ENCODE data around the gene STPG4.
"Not testable (repeated sequence)": the region's sequence is repeated elsewhere in the genome, so short reads cannot be mapped to it uniquely, and the experiment has no call there.

STPG4 gene

DNA sequence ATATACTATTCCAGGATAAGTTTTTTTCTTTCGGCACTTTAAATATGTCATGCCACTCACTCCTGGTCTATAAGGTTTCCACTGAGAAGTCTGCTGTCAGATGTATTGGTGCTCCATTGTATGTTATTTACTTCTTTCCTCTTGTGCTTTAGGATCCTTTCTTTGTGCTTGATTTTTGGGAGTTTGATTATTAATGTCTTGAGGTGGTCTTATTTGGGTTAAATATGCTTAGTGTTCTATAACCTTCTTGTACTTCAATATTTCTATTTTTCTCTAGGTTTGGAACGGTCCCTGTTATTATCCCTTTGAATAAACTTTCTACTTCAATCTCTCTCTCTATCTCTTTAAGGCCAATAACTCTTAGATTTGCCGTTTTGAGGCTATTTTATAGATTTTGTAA, 28.3 kb downstream of the STPG4 start:
- H3K27me3 Mint-ChIP-seq, result no peaks in the 10 kb centered on the region
- H3K4me1 Mint-ChIP-seq (ENCODE audit: low read depth), result no peaks in the 10 kb centered on the region

DNA sequence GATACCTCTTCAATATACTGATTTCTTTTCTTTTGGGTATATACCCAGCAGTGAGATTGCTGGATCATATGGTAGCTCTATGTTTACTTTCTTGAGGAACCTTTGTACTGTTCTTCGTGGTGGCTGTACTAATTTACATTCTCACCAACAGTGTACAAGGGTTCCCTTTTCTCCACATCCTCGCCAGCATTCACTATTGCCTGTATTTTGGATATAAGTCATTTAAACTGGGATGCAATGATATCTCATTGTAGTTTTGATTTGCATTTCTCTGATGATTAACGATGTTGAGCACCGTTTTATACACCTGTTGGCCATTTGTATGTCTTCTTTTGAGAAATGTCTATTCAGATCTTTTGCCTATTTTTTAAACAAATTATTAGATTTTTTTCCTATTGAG, 30.4 kb downstream of the STPG4 start:
- not testable (repeated sequence) for H3K27ac Mint-ChIP-seq

More for the DNA sequence above, 28.3 kb downstream of the STPG4 start:
- H3K27ac Mint-ChIP-seq, result no peak overlapping the region
- H3K36me3 Mint-ChIP-seq (ENCODE audit: low read depth), result no peaks in the 10 kb centered on the region
- no peaks in the 10 kb centered on the region for H3K9me3 Mint-ChIP-seq
- no peak overlapping the region for H3K4me3 Mint-ChIP-seq

DNA sequence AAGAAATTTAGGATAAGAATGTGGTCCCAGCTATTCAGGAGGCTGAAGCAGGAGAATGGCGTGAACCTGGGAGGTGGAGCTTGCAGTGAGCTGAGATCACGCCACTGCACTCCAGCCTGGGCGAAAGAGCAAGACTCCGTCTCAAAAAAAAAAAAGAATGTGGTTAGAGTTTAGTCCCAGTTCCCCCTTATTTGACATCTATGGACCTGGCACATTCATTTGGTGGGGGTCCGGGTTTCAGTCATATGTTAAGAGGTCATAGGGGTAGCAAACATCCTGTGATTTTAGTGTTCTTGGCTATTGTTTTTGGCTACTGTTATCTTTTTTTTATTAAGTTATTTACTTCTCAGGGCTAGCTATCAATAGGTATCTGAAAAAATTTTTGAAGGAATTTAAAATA, 34.7 kb downstream of the STPG4 start:
- H3K4me1 Mint-ChIP-seq (ENCODE audit: low read depth); H3K36me3 Mint-ChIP-seq (ENCODE audit: low read depth); H3K27me3 Mint-ChIP-seq; H3K27ac Mint-ChIP-seq; H3K4me3 Mint-ChIP-seq; H3K9me3 Mint-ChIP-seq: not testable (repeated sequence)

More for the DNA sequence above, 30.4 kb downstream of the STPG4 start:
- H3K36me3 Mint-ChIP-seq (ENCODE audit: low read depth); H3K9me3 Mint-ChIP-seq; H3K27me3 Mint-ChIP-seq; H3K4me1 Mint-ChIP-seq (ENCODE audit: low read depth); H3K4me3 Mint-ChIP-seq: not testable (repeated sequence)

DNA sequence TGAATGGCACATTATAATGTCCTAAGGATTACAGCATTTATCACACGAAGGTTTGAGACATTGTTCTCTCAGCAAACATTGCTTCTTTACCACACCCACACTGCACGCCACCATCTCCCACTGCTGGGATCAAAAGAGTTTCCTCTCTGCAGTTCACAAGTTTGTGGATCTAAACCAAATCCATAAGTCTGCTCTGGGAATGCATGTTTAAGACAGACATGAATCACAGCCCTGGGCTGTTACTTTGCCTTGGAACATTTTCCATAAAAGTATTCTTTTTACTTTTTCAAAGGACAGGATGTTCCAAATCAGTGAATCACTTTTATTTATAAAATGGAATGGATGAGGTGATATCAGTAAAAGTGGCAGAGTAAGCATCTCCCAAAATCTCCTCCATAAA, 36.1 kb downstream of the STPG4 start:
- H3K27ac Mint-ChIP-seq, result no peak overlapping the region
- no peaks in the 10 kb centered on the region for H3K4me1 Mint-ChIP-seq (ENCODE audit: low read depth)
- no peaks in the 10 kb centered on the region for H3K27me3 Mint-ChIP-seq
- no peak overlapping the region for H3K4me3 Mint-ChIP-seq
- H3K36me3 Mint-ChIP-seq (ENCODE audit: low read depth), result no peaks in the 10 kb centered on the region
- H3K9me3 Mint-ChIP-seq, result no peaks in the 10 kb centered on the region

DNA sequence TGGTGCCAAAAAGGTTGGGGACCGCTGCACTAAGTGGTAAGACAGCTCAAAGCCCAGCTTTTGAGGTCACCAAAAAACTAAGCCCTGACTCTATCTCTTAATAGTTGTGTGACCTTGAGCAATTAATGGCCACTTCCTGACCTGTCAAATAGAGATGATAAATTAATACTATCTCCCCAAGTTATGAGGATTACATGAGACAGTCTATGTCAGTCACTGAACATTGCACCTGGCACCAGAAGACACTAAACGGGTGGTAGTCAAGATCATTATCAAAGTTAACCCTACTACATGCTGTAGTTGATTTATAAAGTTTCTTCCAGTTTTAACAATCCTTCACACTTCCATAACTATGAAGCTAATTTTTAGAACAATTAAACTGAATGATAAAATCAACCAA, 36.5 kb downstream of the STPG4 start:
- Mint-ChIP-seq H3K9me3 (no peaks in the 10 kb centered on the region), H3K4me1 (ENCODE audit: low read depth) (no peaks in the 10 kb centered on the region), H3K36me3 (ENCODE audit: low read depth) (no peaks in the 10 kb centered on the region), H3K4me3 (no peak overlapping the region), H3K27me3 (no peaks in the 10 kb centered on the region), H3K27ac (no peak overlapping the region)

DNA sequence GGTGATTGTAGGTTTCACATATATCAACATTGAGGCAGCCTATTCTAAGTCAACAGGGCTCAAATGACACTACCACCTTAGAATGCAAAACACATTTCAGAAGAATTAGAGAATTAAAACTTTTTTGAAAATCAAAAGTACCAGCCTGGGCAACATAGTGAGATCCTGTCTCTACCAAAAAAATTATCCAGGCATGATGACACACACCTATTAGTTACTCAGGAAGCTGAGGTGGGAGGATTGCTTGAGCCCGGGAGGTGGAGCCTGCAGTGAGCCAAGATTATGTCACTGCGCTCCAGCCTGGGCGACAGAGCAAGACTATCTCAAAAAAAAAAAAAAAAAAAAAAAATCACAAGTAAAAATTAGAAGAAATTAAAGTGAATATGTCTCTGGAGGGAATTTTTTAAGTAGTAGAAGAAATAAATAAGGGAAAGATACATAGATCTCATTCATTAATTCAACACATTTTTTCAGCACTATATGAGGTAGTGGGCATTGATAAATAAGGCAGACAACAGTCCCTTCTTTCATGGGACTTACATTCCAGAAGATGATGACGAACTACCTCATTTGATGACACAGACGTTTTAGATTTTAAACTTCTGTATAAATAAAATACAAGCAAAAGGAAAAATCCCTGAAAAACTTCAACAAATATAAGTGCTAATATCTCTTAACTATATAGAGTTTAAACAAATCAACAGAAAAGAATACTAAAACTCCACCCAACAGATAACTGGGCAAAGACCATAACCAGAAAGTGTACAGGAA, 42.3 kb downstream of the STPG4 start:
- Mint-ChIP-seq H3K36me3 (ENCODE audit: low read depth) (no peaks in the 10 kb centered on the region), H3K27me3 (no peaks in the 10 kb centered on the region), H3K9me3 (no peaks in the 10 kb centered on the region), H3K27ac (no peak overlapping the region), H3K4me1 (ENCODE audit: low read depth) (no peaks in the 10 kb centered on the region), H3K4me3 (no peak overlapping the region)

DNA sequence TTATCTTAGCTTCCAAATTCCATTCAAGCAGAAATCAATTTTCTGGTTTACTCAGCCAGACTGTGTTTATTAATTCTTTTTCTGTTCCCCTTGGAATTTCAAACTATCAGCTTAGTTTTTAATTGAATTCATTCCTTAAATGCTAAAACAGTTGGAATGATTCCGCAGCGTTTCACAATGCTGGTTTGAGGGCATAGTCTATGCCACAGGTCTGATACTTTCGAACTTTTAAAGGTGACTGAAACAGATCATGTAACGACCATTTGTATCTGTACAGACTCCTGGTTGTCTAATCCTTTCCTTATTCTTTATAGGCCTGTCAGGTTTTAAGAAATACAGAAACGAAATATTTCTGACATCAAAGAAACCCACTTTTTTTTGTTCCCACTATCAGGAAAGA, 45.4 kb downstream of the STPG4 start:
- no peaks in the 10 kb centered on the region for H3K27me3 Mint-ChIP-seq
- no peaks in the 10 kb centered on the region for H3K9me3 Mint-ChIP-seq
- no peaks in the 10 kb centered on the region for H3K4me1 Mint-ChIP-seq (ENCODE audit: low read depth)
- no peak overlapping the region for H3K4me3 Mint-ChIP-seq
- no peaks in the 10 kb centered on the region for H3K36me3 Mint-ChIP-seq (ENCODE audit: low read depth)
- H3K27ac Mint-ChIP-seq, result no peak overlapping the region

DNA sequence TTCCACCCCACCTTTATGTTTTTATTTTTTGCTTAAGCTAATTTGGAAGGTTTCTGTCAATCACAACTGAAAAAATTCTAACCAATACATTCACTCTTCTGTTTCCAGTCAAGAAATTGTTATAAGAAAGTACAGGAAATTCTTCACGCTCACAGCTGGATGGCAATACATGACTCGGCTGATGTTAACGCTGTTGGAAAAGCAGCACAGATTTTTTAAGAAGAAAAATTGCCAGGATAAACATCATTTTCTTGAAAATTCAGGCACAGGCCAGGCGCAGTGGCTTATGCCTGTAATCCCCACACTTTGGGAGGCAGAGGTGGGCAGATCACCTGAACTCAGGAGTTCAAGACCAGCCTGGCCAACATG, 46.1 kb downstream of the STPG4 start:
- Mint-ChIP-seq H3K27me3 (no peaks in the 10 kb centered on the region), H3K9me3 (no peaks in the 10 kb centered on the region), H3K4me1 (ENCODE audit: low read depth) (no peaks in the 10 kb centered on the region), H3K36me3 (ENCODE audit: low read depth) (no peaks in the 10 kb centered on the region), H3K27ac (no peak overlapping the region), H3K4me3 (no peak overlapping the region)

DNA sequence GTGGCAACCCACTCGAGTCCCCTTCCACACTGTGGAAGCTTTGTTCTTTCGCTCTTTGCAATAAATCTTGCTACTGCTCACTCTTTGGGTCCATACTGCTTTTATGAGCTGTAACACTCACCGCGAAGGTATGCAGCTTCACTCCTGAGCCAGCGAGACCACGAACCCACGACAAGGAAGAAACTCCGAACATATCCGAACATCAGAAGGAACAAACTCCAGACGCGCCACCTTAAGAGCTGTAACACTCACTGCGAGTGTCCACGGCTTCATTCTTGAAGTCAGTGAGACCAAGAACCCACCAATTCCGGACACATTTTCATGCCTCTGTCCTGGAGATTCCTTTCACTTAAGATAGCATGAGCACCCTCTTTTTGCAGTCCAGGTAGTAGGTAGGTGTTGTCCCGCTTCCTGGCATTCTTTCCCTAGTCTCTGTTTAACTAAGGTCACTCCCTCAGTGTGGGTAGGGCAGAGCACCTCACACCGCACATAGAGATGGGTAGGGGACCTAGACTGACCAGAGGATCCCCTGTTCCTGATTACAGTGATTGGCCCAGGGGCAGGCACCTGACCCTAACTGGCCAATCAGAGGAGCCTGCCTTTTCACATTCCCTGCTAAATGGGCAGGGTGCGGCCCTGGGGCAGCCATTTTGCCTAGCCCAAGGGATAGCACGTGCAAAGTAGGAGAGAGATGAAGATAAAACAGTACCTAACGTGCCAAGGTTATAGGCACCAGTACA, 46.7 kb downstream of the STPG4 start:
- not testable (repeated sequence) for H3K27me3 Mint-ChIP-seq; H3K36me3 Mint-ChIP-seq (ENCODE audit: low read depth); H3K9me3 Mint-ChIP-seq; H3K4me1 Mint-ChIP-seq (ENCODE audit: low read depth); H3K4me3 Mint-ChIP-seq; H3K27ac Mint-ChIP-seq

DNA sequence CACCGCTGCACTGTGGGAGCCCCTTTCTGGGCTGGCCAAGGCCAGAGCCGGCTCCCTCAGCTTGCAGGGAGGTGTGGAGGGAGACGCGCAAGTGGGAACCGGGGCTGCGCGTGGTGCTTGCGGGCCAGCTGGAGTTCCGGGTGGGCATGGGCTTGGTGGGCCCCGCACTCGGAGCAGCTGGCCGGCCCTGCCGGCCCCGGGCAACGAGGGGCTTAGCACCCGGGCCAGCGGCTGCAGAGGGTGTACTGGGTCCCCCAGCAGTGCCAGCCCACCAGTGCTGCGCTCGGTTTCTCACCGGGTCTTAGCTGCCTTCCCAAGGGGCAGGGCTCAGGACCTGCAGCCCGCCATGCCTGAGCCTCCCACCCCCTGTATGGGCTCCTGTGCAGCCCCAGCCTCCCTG, 47.9 kb downstream of the STPG4 start:
- not testable (repeated sequence) for H3K27me3 Mint-ChIP-seq; H3K27ac Mint-ChIP-seq; H3K4me3 Mint-ChIP-seq; H3K4me1 Mint-ChIP-seq (ENCODE audit: low read depth); H3K36me3 Mint-ChIP-seq (ENCODE audit: low read depth); H3K9me3 Mint-ChIP-seq

DNA sequence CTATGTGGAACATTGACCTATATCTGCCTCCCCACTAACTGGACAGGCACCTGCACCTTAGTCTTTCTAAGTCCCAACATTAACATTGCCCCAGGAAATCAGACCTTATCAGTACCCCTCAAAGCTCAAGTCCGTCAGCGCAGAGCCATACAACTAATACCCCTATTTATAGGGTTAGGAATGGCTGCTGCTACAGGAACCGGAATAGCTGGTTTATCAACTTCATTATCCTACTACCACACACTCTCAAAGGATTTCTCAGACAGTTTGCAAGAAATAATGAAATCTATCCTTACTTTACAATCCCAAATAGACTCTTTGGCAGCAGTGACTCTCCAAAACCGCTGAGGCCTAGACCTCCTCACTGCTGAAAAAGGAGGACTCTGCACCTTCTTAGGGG, 48.9 kb downstream of the STPG4 start:
- not testable (repeated sequence) for H3K27me3 Mint-ChIP-seq; H3K9me3 Mint-ChIP-seq; H3K4me3 Mint-ChIP-seq; H3K36me3 Mint-ChIP-seq (ENCODE audit: low read depth); H3K4me1 Mint-ChIP-seq (ENCODE audit: low read depth); H3K27ac Mint-ChIP-seq

DNA sequence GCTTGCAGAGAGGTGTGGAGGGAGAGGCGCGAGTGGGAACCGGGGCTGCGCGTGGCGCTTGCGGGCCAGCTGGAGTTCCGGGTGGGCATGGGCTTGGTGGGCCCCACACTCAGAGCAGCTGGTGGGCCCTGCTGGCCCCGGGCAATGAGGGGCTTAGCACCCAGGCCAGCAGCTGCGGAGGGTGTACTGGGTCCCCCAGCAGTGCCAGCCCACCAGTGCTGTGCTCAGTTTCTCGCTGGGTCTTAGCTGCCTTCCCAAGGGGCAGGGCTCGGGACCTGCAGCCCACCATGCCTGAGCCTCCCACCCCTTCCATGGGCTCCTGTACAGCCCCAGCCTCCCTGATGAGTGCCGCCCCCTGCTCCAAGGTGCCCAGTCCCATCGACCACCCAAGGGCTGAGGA, 55.4 kb downstream of the STPG4 start:
- not testable (repeated sequence) for H3K4me1 Mint-ChIP-seq (ENCODE audit: low read depth); H3K27me3 Mint-ChIP-seq; H3K27ac Mint-ChIP-seq; H3K9me3 Mint-ChIP-seq; H3K4me3 Mint-ChIP-seq; H3K36me3 Mint-ChIP-seq (ENCODE audit: low read depth)

DNA sequence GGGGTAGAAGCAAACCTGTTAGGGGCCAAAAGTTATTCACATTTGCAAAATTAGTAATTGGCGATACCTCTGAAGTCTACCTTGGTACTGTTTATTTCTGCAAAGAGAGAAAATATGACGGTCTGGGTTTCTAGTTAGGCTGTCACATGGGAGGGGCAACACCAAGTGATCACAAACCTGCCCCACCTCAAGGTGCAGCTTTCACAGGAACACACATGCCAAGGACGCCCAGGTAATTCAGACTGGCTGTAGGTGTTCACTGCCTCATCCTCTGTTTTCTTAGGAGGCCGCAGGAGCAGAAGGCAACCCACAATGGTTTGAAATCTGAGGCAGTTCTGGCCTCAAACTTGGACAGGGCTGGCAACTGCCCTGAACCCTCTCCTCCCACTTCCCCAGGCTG, 56.2 kb downstream of the STPG4 start:
- H3K36me3 Mint-ChIP-seq (ENCODE audit: low read depth), result no peaks in the 10 kb centered on the region
- no peaks in the 10 kb centered on the region for H3K27me3 Mint-ChIP-seq
- no peak overlapping the region for H3K27ac Mint-ChIP-seq
- H3K4me1 Mint-ChIP-seq (ENCODE audit: low read depth), result no peaks in the 10 kb centered on the region
- H3K9me3 Mint-ChIP-seq, result no peaks in the 10 kb centered on the region
- no peak overlapping the region for H3K4me3 Mint-ChIP-seq

DNA sequence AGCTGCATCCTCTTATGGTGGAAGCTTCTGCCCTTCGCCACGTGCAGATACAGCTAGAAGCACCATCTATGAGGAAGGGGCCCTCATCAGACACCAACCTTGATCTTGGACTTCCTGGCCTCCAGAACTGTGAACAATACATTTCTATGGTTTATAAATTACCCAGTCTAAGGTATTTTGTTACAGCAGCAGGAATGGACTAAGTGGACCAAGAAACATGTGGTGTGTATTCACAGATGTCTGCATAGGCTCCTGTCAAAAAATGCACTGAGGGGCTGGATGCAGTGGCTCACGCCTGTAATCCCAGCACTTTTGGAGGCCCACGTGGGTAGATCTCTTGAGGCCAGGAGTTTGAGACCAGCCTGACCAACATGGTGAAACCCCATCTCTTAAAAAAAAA, 57.5 kb downstream of the STPG4 start:
- Mint-ChIP-seq H3K4me1 (ENCODE audit: low read depth) (no peaks in the 10 kb centered on the region), H3K27ac (no peak overlapping the region), H3K9me3 (no peaks in the 10 kb centered on the region)

DNA sequence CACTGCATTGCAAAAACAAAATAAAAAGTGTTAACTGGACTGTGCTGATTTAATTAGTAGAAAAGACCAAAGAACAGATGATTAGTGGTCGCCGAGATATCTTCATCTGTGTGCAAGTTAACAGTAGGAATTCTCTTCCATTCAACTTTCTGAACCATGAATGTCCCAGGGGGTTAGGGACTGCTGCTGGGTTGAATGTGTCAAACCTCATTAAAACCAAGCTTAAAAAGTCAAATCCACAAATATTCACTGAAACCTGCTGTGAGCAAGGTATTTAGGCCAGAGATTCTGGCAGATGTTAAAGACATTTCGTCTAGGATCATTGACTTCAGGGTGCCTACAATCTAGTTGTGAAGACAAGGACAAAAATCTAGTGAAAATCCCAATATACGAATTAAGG, 58.7 kb downstream of the STPG4 start:
- Mint-ChIP-seq H3K36me3 (ENCODE audit: low read depth) (no peaks in the 10 kb centered on the region), H3K4me3 (no peak overlapping the region), H3K27ac (no peak overlapping the region), H3K27me3 (no peaks in the 10 kb centered on the region), H3K9me3 (no peaks in the 10 kb centered on the region), H3K4me1 (ENCODE audit: low read depth) (no peaks in the 10 kb centered on the region)

More for the DNA sequence above, 57.5 kb downstream of the STPG4 start:
- no peaks in the 10 kb centered on the region for H3K27me3 Mint-ChIP-seq
- H3K4me3 Mint-ChIP-seq, result no peak overlapping the region
- no peaks in the 10 kb centered on the region for H3K36me3 Mint-ChIP-seq (ENCODE audit: low read depth)
